Measurements from ENCODE around the gene TESK2.
"Not testable (repeated sequence)": the region's sequence is repeated elsewhere in the genome, so short reads cannot be mapped to it uniquely, and the experiment has no call there.

The TESK2 gene

GRCh38 chr1:45414746-45415145, 76.2 kb downstream of the TESK2 start:
- no peak for DNase-seq (ENCODE audit: low read depth in 2 of 2)

DNA sequence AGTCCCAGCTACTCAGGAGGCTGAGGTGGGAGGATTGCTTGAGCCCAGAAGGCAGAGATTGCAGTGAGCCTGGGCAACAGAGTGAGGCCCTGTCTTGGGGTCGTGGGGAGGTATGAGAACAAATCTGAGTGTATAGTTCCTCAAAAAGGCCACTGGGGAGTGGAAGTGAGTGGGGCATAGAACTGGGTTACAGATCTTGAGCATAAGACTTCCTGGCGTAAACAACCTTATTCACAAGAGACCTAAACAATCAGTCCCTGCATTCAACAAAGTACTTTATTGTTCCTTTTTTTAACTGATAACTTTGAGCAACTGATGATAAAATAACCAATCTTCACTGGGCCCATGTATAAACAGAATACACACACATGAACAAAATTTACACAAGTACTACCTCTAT, 78.1 kb downstream of the TESK2 start:
- DNase-seq (ENCODE audit: low read depth in 2 of 2) = no peak

DNA sequence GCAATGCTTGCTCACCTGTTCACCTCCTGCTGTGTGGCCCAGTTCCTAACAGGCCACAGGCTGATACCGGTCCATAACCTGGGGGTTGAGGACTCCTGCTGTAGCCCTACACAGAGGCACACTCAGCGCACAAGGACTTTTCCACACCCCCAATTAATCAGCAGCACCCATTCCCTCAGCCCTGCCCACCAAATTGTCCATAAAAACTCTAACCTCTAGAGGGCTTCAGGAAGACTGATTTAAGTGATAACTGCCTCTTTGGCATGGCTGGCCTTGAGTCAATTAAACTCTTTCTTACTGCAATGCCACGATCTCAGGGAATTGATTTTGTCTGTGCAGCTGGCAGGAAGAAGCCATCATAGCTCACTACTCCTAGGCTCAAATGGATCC, 79.5 kb downstream of the TESK2 start:
- no peak for DNase-seq (ENCODE audit: low read depth in 2 of 2)

DNA sequence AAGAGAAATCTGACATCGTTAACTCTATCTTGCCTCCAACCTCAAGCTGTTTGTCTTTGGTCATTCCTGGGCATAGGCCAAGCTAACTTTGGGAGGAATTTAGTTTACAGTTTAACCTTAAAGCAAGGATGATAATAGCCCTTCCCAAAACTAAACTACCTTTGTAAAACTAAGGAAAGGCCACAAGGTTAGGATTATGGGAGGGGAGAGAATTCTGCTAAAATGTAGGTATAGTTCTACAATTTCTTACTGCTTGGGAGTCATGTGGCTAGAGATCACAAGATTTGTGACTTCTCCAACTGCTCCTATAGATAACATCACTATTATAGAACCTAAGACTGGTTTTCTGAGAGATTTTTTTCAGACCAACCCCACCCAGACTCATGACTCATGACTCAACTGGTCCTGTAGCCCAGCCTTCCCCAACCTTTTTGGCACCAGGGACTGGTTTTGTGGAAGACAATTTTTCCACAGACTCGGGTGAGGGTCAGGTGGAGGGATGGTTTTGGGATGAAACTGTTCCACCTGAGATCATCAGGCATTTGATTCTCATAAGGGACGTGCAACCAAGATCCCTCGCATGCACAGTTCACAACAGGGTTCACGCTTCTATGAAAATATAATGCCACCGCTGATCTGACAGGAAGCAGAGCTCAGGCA, 80.0 kb downstream of the TESK2 start:
- no peak for DNase-seq (ENCODE audit: low read depth in 2 of 2)

DNA sequence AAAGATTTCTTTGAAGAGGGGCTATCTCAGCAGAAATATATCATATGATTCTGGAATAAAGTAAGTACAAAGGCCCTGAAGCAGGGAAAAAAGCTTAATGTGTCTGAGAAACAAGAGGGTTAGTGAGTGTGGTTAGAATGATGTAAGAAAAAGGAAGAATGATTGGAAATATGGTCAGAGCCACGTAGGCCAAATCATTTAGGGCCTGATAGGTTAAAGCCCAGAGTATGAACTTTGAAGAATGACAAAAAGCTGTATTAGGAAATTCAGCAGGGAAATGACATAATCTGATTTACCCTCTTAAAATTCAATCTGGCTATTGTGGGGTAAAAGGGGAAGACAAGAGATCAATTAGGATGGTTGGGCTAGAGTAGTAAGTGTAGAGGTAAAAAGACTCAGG, 81.7 kb downstream of the TESK2 start:
- DNase-seq (ENCODE audit: low read depth in 2 of 2) = no peak

- DNase-seq (ENCODE audit: low read depth in 2 of 2) = no peak
Observed at GRCh38 chr1:45407629-45408287, 83.2 kb downstream of the TESK2 start.

- DNase-seq (ENCODE audit: low read depth in 2 of 2) = no peak
Observed at GRCh38 chr1:45405636-45406035, 85.3 kb downstream of the TESK2 start.

- no peak for DNase-seq (ENCODE audit: low read depth in 2 of 2)
Observed at GRCh38 chr1:45403718-45404117, 87.2 kb downstream of the TESK2 start.

- DNase-seq (ENCODE audit: low read depth in 2 of 2) = no peak
Observed at GRCh38 chr1:45403298-45403697, 87.7 kb downstream of the TESK2 start.

- no peak for DNase-seq (ENCODE audit: low read depth in 2 of 2)
Observed at GRCh38 chr1:45401524-45401923, 89.4 kb downstream of the TESK2 start.

GRCh38 chr1:45400049-45400448, 90.9 kb downstream of the TESK2 start:
- no peak for DNase-seq (ENCODE audit: low read depth in 2 of 2)

GRCh38 chr1:45397285-45397684, 93.7 kb downstream of the TESK2 start:
- DNase-seq (ENCODE audit: low read depth in 2 of 2) = no peak

DNA sequence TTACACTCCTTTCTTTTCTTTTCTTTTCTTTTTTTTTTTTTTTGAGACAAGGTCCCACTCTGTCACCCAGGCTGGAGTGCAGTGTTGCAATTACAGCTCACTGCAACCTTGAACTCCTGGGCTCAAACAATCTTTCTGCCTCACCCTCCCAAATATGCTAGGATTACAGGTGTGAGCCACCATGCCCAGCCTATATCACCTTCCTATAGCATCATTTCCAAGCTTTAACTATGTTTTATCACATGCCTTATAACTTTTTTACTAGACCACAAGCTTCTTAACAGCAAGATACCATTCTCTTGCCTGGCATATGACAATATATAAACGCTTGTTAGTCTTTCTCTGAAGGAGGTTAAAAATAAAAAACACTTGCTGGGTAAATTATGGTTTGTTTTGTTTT, 95.4 kb downstream of the TESK2 start:
- DNase-seq (ENCODE audit: low read depth in 2 of 2) = no peak

- no peak for DNase-seq (ENCODE audit: low read depth in 2 of 2)
Observed at GRCh38 chr1:45395051-45395450, 95.9 kb downstream of the TESK2 start.

- DNase-seq (ENCODE audit: low read depth in 2 of 2) = no peak
Observed at GRCh38 chr1:45394342-45394741, 96.6 kb downstream of the TESK2 start.

- DNase-seq (ENCODE audit: low read depth in 2 of 2) = no peak
Observed at GRCh38 chr1:45393718-45394302, 97.2 kb downstream of the TESK2 start.

DNA sequence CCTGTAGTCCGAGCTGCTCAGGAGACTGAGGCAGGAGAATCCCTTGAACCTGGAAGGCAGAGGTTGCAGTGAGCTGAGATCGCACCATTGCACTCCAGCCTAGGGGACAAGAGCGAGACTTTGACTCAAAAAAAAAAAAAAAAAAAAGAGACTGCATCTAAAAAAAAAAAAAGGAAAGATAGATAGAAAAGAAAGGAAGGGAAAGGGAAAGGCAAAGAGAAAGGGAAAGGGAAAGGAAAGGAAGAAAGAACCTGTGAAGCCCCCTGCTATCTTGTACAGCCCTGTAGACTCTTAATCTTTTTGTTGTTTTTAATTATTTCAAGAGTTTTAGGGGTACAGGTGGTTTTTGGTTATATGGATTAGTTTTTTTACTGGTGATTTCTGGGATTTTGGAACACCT, 104.7 kb downstream of the TESK2 start:
- DNase-seq (ENCODE audit: low read depth in 2 of 2) = no peak

- DNase-seq (ENCODE audit: low read depth in 2 of 2) = no peak
Observed at GRCh38 chr1:45385302-45385701, 105.7 kb downstream of the TESK2 start.

- not testable (repeated sequence) for DNase-seq (ENCODE audit: low read depth in 2 of 2)
Observed at GRCh38 chr1:45384213-45384612, 106.8 kb downstream of the TESK2 start.

GRCh38 chr1:45383191-45383590, 107.8 kb downstream of the TESK2 start:
- no peak for DNase-seq (ENCODE audit: low read depth in 2 of 2)

GRCh38 chr1:45381243-45381642, 109.7 kb downstream of the TESK2 start:
- no peak for DNase-seq (ENCODE audit: low read depth in 2 of 2)

DNA sequence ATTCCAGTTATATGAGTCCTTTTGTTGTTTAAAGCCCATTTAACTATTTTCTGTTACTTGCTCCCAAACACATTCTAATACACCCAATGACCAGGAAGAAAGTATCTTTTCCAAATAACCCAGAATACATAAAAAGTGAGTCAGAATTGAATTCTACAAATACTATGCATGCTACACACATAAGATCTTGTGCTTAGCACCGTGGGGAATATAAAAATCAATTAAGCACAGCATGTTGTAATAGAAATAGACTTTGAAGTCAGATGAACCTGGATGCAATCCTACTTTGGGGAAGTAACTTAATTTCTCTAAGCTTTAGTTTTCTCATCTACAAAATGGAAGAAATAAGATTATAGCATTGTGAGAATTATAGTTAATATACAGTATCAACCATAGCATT, 110.2 kb downstream of the TESK2 start:
- no peak for DNase-seq (ENCODE audit: low read depth in 2 of 2)

- DNase-seq (ENCODE audit: low read depth in 2 of 2) = no peak
Observed at GRCh38 chr1:45380125-45380524, 110.8 kb downstream of the TESK2 start.
